ENCODE results near the gene AFF3.

GRCh38 chr2:99656994-99657393 is 485.4 kb downstream of the AFF3 start:
- TF ChIP-seq ARNTL (CRISPR knock-in tag; IDR thresholded peaks at IDR 0.05; ENCODE audit: borderline replicate concordance, low read depth) (no peak), CSRNP3 (CRISPR knock-in tag; IDR thresholded peaks at IDR 0.05) (no peak), ZFP3 (CRISPR knock-in tag; IDR thresholded peaks at IDR 0.05) (no peak), OSR1 (CRISPR knock-in tag; IDR thresholded peaks at IDR 0.05) (no peak), ESRRG (CRISPR knock-in tag; IDR thresholded peaks at IDR 0.05) (no peak), SNAI2 (CRISPR knock-in tag; IDR thresholded peaks at IDR 0.05) (0 out of 2 replicates have a peak, but pooled peaks have one; percentile 22)
- TF ChIP-seq, protein P1, sequence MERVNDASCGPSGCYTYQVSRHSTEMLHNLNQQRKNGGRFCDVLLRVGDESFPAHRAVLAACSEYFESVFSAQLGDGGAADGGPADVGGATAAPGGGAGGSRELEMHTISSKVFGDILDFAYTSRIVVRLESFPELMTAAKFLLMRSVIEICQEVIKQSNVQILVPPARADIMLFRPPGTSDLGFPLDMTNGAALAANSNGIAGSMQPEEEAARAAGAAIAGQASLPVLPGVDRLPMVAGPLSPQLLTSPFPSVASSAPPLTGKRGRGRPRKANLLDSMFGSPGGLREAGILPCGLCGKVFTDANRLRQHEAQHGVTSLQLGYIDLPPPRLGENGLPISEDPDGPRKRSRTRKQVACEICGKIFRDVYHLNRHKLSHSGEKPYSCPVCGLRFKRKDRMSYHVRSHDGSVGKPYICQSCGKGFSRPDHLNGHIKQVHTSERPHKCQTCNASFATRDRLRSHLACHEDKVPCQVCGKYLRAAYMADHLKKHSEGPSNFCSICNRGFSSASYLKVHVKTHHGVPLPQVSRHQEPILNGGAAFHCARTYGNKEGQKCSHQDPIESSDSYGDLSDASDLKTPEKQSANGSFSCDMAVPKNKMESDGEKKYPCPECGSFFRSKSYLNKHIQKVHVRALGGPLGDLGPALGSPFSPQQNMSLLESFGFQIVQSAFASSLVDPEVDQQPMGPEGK (CRISPR knock-in tag; IDR thresholded peaks at IDR 0.05; ENCODE audit: borderline replicate concordance) = no peak

Measured in SK-N-SH treated with all-trans-retinoic acid at 6 μM for 48 hours (cell line).